NCI-H2107 treated with DMSO at 0.1 percent for 48 hours (cell line): ENCODE results near the gene HS6ST3.
"Not testable (repeated sequence)": the region's sequence is repeated elsewhere in the genome, so short reads cannot be mapped to it uniquely, and the experiment has no call there.

Experiments
- DNase-seq: peaks from one replicate; lab custom pipeline; 2025; ENCODE audit not compliant: unreplicated experiment; lab: John Stamatoyannopoulos, UW

The HS6ST3 gene

DNA sequence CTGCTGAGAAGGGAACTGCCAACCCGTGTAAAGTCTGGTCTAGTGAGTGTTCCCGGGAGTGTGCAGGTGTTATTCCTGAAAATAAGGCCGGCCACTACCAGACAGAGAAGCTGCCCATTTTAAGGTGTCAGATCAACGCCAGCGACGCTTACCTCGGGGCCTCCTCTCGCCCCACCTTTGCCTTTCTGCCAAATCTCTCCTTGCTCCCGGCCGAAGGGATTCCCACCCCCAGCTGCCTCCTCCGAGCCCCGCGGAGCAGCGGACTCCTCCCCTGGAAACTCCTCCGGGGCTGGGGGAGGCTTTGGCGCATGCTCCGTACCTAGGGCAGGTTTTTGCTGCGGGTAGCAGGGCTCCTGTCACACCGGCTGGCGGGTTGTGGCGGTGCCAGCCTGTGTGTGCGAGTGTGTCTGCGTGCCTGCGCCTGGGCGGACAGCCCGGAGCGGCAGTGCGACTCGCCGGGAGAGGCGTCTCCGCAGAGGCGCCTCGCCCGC is at the start of gene HS6ST3:
HS6ST3 (plus strand) TSS at position 359 of the 491 bp plus-strand sequence.
- no peak for DNase-seq

DNA sequence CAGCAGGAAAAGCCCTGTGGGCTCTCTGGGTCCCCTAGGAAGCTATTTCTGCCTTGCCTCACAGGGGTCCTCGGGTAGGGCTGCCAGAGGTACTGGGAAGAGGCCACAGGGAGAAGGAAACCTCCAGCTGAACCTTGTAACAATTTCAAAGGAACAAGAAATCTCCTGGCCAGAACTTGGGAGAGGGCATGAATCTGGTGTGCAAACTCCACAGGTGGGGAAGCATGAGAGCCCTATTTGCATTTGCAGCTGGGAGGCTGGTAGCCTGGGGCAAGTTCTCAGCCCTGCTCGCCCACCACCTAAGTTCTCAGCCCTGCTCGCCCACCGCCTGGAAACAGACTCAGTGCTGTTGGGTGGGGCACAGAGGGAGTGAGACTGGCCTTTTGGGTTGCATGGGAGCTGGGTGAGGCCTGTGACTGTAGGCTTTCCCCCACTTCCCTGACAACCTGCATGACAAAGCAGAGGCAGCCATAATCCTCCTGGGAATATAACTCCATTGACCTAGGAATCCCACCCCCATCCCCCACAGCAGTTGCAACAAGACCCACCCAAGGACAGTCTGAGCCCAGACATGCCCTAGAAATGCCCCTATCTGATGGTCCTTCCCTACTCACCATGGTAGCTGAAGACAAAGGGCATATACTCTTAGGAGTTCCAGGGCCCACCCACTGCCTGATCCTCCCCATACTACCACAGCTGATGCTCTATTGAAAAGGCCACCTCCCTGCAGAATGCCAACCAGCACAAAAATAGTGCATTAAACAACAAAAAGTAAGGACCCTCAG is 48.4 kb upstream of the HS6ST3 start:
- no peak for DNase-seq

DNA sequence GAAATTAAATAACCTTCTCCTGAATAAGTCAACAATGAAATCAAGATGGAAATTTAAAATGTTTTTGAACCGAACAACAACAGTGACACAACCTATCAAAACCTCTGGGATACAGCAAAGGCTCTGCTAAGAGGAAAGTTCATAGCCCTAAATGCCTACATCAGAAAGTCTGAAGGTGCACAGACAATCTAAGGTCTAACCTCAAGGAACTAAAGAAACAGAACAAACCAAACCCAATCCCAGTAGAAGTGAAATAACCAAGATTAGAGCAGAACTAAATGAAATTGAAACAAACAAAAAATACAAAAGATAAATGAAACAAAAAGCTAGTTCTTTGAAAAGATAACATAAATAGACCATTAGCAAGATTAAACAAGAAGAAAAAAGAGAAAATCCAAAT is 45.7 kb upstream of the HS6ST3 start:
- no peak for DNase-seq

DNA sequence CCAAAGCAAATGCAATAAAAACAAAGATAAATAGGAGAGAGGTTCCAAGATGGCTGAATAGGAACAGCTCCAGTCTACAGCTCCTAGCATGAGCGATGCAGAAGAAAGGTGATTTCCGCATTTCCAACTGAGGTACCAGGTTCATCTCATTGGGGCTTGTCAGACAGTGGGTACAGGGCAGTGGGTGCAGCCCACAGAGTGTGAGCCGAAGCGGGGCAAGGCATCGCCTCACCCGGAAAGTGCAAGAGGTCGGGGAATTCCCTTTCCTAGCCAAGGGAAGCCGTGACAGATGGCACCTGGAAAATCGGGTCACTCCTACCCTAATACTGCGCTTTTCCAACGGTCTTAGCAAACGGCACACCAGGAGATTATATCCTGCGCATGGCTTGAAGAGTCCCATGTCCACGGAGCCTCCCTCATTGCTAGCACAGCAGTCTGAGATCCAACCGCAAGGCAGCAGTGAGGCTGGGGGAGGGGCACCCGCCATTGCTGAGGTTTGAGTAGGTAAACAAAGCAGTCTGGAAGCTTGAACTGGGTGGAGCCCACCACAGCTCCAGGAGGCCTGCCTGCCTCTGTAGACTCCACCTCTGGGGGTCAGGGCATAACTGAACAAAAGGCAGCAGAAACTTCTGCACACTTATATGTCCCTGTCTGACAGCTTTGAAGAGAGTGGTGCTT is 43.3 kb upstream of the HS6ST3 start:
- DNase-seq: not testable (repeated sequence)

DNA sequence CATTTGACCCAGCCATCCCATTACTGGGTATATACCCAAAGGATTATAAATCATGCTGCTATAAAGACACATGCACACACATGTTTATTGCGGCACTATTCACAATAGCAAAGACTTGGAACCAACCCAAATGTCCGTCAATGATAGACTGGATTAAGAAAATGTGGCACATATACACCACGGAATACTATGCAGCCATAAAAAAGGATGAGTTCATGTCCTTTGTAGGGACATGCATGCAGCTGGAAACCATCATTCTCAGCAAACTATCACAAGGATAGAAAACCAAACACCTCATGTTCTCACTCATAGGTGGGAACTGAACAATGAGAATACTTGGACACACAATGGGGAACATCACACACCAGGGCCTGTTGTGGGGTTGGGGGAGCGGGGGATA is 39.0 kb upstream of the HS6ST3 start:
- not testable (repeated sequence) for DNase-seq

DNA sequence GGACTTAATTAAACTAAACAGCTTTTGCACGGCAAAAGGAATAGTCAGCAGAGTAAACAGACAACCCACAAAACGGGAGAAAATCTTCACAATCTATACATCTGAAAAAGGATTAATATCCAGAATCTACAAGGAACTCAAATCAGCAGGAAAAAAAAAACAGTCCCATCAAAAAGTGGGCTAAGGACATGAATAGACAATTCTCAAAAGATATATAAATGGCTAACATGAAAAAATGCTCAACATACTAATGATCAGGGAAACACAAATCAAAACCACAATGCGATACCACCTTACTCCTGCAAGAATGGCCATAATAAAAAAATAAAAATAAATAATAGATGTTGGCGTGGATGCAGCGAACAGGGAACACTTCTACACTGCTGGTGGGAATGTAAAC is 38.4 kb upstream of the HS6ST3 start:
- not testable (repeated sequence) for DNase-seq

DNA sequence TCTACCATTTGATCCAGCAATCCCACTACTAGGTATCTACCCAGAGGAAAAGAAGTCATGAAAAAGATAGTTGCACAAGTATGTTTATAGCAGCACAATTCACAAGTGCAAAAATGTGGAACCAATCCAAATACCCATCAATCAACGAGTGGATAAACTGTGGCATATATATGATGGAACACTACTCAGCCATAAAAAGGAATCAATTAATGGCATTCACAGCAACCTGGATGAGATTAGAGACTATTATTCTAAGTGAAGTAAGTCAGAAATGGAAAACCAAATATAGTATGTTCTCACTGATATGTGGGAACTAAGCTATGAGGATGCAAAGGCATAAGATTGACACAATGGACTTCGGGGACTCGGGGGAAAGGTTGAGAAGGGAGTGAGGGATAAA is 38.0 kb upstream of the HS6ST3 start:
- DNase-seq: not testable (repeated sequence)

DNA sequence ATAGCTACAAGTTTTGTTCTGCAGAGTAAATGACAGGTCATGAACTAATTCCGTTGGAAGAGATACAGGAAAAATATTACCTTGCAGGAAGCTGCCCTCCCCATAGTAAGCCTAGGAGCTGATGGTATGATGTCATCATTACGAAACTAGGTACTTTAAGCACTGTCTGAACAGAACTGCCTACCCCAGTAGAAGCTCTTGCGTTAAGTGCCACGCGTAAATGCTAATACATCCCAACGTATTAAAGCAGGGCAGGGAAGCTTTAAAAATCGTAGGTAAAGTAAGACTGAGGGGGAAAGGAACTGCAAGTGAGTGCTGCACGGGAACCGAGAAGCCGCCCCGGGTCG is 37.3 kb upstream of the HS6ST3 start:
- peak; percentile 42 for DNase-seq

DNA sequence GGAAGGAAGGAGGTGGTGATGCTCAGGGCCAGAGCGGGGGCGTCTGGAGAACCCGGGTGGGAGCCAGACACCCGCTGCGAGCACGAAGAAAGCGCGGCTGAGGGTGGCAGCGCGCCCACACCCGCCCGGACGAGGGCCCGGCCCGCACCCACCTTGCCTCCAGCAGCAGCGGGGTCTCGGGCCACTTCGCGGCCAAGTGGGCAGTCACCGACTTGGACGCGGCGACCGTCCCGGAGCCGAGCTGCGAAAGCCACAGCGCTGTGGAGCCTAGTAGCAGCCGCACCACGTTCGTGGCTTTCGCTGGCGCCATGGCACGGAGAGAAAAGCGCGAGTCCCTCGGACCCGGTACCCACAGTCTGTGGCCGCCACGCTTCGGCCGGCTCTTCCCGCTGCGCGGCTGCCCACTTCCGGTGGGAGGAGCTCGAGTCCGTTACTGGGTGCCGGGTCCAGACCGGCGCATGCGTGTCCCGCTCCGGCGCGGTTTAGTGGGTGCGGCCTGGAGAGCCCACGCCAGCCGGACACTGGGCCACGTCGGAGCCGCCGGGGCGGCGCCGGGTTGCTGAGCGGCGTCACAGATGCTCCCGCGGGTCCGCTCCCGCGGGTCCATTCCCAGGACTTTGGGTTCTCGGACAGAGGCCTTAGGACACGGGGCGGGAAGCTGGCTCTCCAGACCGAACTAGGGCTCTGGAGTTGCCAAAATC is 36.8 kb upstream of the HS6ST3 start, which contains the start of gene UGGT2:
UGGT2 (minus strand) TSS at position 399 of the 701 bp plus-strand sequence; CDS start at position 310, 89 bp downstream.
- peak; percentile 14 for DNase-seq

DNA sequence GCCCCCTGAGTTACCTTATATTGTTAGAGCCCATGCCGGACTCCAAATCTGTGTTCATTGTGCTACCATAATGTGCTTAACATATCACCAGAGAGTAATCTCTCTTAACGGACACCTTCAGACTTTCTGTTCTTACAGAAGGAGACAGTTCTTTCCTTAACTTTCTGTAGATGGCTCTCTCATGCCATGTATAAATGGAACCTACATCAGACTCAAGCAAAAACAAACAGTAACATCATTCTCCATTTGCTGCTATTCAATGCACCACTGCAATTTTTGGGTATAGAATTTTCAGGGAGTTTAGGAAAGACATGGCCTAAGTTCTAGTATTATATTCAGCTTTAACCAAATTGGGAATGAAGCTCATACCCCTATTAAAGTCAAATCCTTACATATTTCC is 24.1 kb upstream of the HS6ST3 start:
- DNase-seq: no peak

DNA sequence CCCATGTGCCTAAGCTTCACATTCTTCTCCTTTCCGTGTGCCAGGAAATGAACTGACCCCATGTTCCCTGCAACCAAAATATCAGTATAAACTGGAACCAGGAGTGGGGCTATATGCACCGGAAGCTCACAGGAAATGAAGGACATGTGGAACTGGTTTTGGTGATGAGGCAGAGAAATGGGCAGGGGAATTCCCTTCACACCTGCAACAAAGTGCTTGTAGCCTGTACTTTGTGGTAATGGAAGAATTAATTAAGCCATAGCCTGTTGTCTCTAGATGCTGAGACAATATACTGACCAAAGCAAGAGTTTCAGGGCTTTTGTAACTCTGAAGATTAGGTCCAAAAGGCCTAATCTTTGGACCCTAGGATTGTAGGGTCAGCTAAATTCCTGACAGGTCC is 21.2 kb upstream of the HS6ST3 start:
- no peak for DNase-seq

DNA sequence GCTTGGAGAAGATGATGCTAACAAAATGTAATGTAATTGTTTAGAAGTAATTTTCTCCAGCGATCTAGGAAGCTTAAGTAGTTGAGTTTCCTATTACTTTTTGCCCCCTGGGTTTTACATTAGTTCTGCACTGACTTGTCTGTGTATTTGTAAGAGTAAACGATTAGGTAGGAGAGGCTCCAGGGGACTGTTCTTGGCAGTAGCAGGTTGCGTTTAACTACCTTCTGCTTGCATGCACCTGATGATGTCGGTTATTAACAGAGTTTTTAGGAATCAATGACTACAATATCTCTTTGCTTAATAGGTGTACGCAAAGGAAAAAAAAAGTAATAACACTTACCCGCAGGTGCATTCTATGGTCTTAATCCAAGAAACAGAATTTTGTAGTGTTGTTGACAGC is 18.4 kb upstream of the HS6ST3 start:
- no peak for DNase-seq

DNA sequence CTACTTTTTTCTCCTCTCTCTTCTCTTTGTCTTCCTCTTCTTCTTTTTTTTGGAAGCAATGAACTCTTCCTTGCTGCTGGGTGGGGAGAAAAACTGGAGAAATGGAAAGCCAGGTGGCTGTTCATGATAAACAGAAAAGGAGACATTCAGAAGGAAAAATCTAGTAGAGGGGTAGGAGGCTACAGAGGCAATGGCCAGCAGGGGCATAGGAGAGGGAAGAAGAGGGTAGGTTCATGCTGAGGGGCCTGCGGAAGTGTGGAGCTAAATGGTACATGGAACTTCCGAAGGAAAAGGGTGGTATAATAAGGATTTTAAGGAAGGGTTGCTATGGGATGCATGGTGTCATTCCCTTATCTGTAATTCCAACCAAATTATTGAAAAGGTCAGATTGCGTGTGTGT is 17.5 kb upstream of the HS6ST3 start:
- no peak for DNase-seq

DNA sequence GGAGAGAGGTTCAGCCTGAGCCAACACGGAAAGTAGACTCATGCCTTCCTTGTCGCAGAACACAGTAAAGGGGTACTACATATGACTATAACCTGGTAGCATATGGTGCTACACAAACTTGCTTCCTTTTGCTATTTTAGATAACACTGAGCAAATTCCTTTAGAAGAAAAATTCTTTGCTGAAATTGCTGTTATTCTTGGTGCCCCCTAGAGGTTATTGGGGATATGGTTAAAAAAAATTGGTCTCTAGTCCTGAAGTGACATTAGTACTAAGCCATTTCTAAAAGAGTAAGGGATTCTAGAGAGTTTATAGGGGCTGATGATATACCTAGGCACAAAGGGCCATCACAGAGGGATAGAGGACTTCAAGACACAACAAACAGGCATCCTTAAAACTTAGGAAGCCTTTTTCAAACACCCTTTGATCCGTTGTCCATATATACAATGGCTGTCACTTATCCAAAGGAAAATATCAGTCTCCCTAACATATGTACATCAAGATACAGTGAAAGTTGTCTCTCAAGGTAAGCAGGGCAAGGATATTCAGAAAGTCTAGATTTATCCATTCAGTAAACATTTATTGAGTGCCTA is 13.9 kb upstream of the HS6ST3 start:
- DNase-seq: no peak

DNA sequence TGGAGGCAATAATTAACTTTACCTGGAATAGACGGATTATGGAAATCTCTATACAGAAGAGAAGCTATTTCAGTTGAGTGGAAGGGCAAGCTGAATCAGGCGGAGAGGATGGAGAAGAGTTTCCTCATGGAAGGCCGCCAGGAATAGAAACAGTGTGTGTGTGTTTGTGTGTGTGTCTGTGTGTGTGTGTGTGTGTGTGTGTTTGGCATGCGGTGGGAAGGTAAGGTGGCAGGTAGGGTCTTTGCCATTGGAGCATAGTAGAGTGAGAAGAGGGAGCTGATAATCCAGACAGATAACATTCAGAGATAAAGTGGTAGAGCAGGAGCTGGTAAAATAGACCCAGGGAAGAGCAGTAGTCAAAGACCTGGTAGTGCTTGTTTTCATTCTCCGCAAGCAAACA is 9.2 kb upstream of the HS6ST3 start:
- no peak for DNase-seq

DNA sequence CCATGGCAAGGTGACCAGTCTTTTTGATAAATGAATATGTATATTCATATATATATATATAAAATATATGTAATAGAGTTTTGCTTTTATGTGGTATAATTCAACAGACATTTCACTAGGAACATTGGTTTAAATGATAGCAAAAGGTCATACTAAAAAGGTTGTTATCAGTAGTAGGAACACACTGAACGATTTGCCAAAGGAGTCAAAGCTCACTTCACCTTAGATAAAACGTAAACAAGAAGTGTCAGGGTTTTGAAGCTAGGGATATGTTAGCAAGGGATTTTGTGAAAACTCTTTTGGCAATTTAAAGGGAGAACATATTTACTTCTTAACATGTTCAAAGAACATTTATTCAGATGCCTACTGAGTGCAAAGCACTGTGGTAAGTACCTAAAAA is 8.0 kb upstream of the HS6ST3 start:
- no peak for DNase-seq

DNA sequence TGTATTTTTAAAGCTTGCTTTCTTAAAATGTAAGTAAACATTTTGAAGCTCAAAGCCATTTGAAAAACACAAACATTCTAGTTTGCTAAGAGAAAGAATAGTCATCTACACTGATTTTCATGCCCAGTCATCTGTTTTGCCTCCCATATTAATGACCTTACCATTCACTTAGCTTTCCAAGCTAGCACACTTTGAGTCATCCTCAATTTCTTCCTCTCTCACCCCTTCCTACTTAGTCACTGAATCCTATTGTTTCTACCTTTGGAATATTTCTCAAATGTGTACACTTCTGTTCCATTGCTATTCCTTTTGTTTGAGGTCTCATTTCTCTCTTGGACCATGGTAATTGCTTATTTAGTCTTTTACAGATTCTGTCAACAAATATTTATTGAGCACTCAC is 7.3 kb upstream of the HS6ST3 start:
- no peak for DNase-seq

DNA sequence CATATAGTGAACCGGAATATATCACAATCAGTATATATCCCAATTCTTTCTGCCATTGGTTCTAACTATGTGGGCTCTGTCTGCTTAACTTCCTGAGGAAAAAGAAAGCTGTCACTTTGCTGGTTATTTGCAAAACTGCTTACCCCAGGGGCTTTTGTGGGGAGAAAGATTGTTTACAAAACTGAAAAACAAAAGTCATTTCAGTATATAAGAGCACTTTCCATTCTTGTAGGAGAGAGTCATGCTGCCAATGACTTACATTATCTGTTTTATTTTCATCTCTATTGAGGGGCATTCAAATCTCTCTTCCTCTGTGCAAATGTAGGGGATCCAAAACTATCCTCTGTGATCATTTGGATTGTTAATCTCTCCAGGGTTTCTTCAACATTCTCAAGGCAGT is 3.2 kb upstream of the HS6ST3 start:
- no peak for DNase-seq

DNA sequence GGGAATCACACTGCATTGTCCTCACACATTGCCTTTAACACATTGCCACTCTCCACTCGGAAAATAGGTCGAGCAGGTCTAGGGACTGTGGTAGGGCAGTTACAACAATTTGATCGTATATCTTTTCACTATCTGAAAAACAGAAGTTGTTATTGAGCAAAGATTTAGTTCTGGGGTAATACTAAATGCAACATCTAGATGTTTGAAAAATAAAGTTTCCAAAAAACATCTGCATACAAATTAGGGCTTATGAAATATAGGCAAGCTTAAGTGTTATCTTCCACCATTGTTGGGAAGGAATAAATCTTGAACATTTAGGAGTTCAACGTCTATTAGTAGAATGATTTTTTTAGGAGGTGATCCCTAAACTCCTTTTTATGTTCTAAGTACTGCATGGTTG is 768 bp upstream of the HS6ST3 start:
- no peak for DNase-seq

DNA sequence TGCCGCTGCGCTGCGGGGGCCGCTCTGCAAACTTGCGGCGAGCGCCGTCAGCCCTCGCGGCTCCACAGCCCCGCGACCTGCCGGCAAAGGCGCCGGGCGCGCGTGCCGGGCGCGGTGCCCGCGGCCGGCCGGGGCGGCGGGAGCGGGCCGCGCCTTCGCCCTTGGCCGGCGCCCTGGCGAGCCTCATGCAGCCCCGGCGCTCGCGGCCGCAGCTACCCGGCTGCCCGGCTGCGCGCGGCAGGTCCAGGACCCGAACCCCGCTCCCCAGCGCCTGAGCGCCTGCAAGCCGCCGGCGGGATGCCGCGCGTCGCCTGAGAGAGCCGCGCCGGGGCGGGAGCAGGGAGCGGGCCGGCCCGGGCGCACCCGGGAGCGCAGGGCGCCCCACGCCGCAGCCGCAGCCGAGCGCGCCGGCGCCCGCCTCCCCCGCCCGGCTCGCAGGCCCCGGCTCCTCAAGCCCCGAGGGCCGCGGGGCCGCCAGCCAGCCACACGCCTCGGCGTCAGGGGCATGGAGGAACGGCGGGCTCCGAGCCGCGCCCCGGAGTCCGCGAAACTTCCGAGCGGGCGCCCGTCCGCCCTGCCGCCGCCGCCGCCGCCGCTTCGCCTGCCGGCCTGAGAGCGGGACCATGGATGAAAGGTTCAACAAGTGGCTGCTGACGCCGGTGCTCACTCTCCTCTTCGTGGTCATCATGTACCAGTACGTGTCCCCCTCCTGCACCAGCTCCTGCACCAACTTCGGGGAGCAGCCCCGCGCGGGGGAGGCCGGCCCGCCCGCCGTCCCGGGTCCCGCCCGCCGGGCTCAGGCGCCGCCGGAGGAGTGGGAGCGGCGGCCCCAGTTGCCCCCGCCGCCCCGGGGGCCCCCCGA is 564 bp downstream of the HS6ST3 start:
- DNase-seq: no peak
